K562 (cell line): Measurements from ENCODE around the gene GATA5. TPM values are rescaled to one million over a fixed set of nuclear protein-coding genes. Genes with fewer than 3 reads are reported as not detected.

Experiments
- ATAC-seq: fragments of 200-7000 bp; cut with Tn5 transposase; 3 replicates; pipeline ENCODE4 v1.9.1; 2020; ENCODE audit warnings: moderate library complexity
- BruUV-seq: library from RNA; stranded (reverse); fragments of 400-500 nt; replicated peaks from 2 replicates; lab custom pipeline; 2021; lab: Mats Ljungman, UMichigan
- CTCF ChIA-PET: fragments of 300-600 bp; formaldehyde crosslinking; extraction: SDS; loops from one replicate; lab custom pipeline; 2021; ENCODE audit warnings: low intra/inter-chr PET ratio; lab: Yijun Ruan, JAX
- POLR2A ChIA-PET: fragments of 300-600, 350-650 bp; sonication (Branson Sonifier 250); formaldehyde crosslinking; extraction: SDS; loops from one replicate; lab custom pipeline; 2021; ENCODE audit warnings: antibody characterized with exemption, inconsistent platforms; lab: Yijun Ruan, JAX
- DNase-seq, 4 experiments: peaks; one replicate each; pipeline versions ENCODE4 v3.0.0 to v3.0.0-alpha.2; 2011 to 2018; ENCODE audit warnings: low spot score in 3 of 4, mixed read lengths in 3 of 4; ENCODE audit errors: extremely low read depth in 1 of 4
- FAIRE-seq: peaks from 2 replicates; lab custom pipeline; 2011; peaks lifted over from hg19 to GRCh38; lab: Jason Lieb, UNC
- H2AFZ ChIP-seq: 2 replicates; pipeline ENCODE4 v1.6.0; 2011; ENCODE audit warnings: low read depth, low read length, control low read depth, inconsistent platforms
- H3K27ac ChIP-seq: fragments of 200-600 bp; 3 replicates; pipeline ENCODE4 v1.8.0; 2011; ENCODE audit warnings: low read depth, mild to moderate bottlenecking, control low read depth, inconsistent platforms, low read length, moderate library complexity, mixed read lengths; ENCODE audit errors: extremely low read depth
- H3K27me3 ChIP-seq, 2 experiments: fragments of 300-600 bp in 1 of 2; 2 replicates in 1 of 2; 3 replicates in 1 of 2; pipeline versions ENCODE4 v1.6.0 to v1.8.0; 2011; ENCODE audit warnings: inconsistent platforms in 2 of 2, low read length in 2 of 2, mild to moderate bottlenecking in 1 of 2, mixed read lengths in 1 of 2, moderate library complexity in 1 of 2; ENCODE audit not compliant: control insufficient read depth in 2 of 2, insufficient read depth in 2 of 2
- H3K36me3 ChIP-seq: fragments of 300-600 bp; 3 replicates; pipeline ENCODE4 v1.8.0; 2011; ENCODE audit warnings: mild to moderate bottlenecking, low read length, inconsistent platforms; ENCODE audit not compliant: control insufficient read depth, insufficient read depth
- H3K4me1 ChIP-seq, 2 experiments: fragments of 200-600 bp in 1 of 2; replicated peaks in 1 of 2; 2 replicates in 1 of 2; 3 replicates in 1 of 2; pipeline versions ENCODE4 v1.5.1 to v1.8.0; 2011; ENCODE audit warnings: inconsistent platforms in 2 of 2, low read length in 2 of 2, mild to moderate bottlenecking in 1 of 2, mixed read lengths in 1 of 2, moderate library complexity in 1 of 2; ENCODE audit not compliant: control insufficient read depth in 2 of 2, insufficient read depth in 2 of 2
- H3K4me2 ChIP-seq: 2 replicates; pipeline ENCODE4 v1.6.1; 2011; ENCODE audit warnings: low read length, control low read depth, inconsistent platforms, mixed read lengths; ENCODE audit not compliant: insufficient read depth
- H3K4me3 ChIP-seq: fragments of 200-600 bp; sonication (generic), shearing (Covaris generic); 2 replicates; pipeline ENCODE4 v1.5.1; 2016; ENCODE audit warnings: control low read depth, inconsistent platforms
- H3K79me2 ChIP-seq: fragments of 200-600 bp; 3 replicates; pipeline ENCODE4 v1.8.0; 2011; ENCODE audit warnings: low read length, inconsistent platforms; ENCODE audit not compliant: control insufficient read depth, insufficient read depth
- H3K9ac ChIP-seq, 2 experiments: 2 replicates each; pipeline versions ENCODE4 v1.6.0 to v1.6.1; 2011; ENCODE audit warnings: low read depth in 2 of 2, low read length in 2 of 2, control low read depth in 1 of 2, inconsistent platforms in 1 of 2, mild to moderate bottlenecking in 1 of 2, mixed read lengths in 1 of 2; ENCODE audit not compliant: insufficient read depth in 1 of 2
- H3K9me1 ChIP-seq: one replicate; pipeline ENCODE4 v1.6.0; 2011; ENCODE audit warnings: inconsistent platforms, mild to moderate bottlenecking, low read length, moderate library complexity; ENCODE audit not compliant: control insufficient read depth, insufficient read depth
- H3K9me3 ChIP-seq: replicated peaks from 2 replicates; pipeline ENCODE4 v1.5.1; 2011; ENCODE audit warnings: low read depth, low read length, inconsistent platforms; ENCODE audit not compliant: control insufficient read depth, insufficient read depth
- H4K20me1 ChIP-seq: replicated peaks from 2 replicates; pipeline ENCODE4 v1.6.1; 2011; ENCODE audit warnings: low read length, inconsistent platforms, mixed read lengths; ENCODE audit not compliant: control insufficient read depth, insufficient read depth
- CTCF ChIP-seq, 3 experiments: IDR thresholded peaks in 2 of 3; conservative IDR thresholded peaks in 1 of 3; 2 replicates each; pipeline ENCODE4 v1.5.1; 2011 to 2012; ENCODE audit warnings: low read length in 3 of 3, mild to moderate bottlenecking in 3 of 3, control low read depth in 2 of 3, improper control_type of control experiment in 1 of 3, inconsistent platforms in 1 of 3, low read depth in 1 of 3, mixed read lengths in 1 of 3, moderate library complexity in 1 of 3; ENCODE audit not compliant: insufficient read depth in 2 of 3
- PRDM10 ChIP-seq: fragments of 450-650 bp; IDR thresholded peaks from 2 replicates; pipeline ENCODE4 v1.6.1; 2018; ENCODE audit not compliant: partially characterized antibody
- RBFOX2 ChIP-seq: fragments of 200-400 bp; formaldehyde crosslinking; IDR thresholded peaks from 2 replicates; pipeline ENCODE4 v1.6.1; 2017; ENCODE audit warnings: low read depth, mild to moderate bottlenecking, low read length, moderate library complexity
- whole genome bisulfite sequencing: fragments of 100-300 bp; shearing (Covaris generic); methylation state at CpG from one replicate; pipeline ENCODE4 v1.1.6; 2016; ENCODE audit warnings: low coverage, mixed read lengths; ENCODE audit not compliant: insufficient coverage; ENCODE audit errors: missing lambda C conversion rate; 5-methylcytosine and 5-hydroxymethylcytosine counted together
- in situ Hi-C: fragments of 300-500 bp; cut with MboI; formaldehyde crosslinking; loops from 4 replicates; pipeline ENCODE4 v1.15.0; 2018; ENCODE audit warnings: inconsistent platforms, mixed read lengths
- intact Hi-C: fragments of 100-400 bp; cut with micrococcal nuclease; formaldehyde crosslinking; loops from 2 replicates; pipeline ENCODE4 v1.14.2; 2022
- polyA plus RNA-seq, 8 experiments: library from polyadenylated mRNA; depleted of rRNA in 4 of 8; stranded (reverse) in 5 of 8; unstranded in 3 of 8; fragments of >200 nt; fragmentation: Nextera tagmentation in 2 of 8; fragmentation: Illumina TruSeq in 1 of 8; extraction: Ambion mirVana in 2 of 8; extraction: Trizol in 1 of 8; gene quantifications; 2 replicates each; pipeline versions ENCODE4 v1.2.1 to v1.2.3, GENCODE V29; 2011 to 2014; ENCODE audit warnings: inconsistent platforms in 1 of 8, missing spikeins in 1 of 8
- total RNA-seq, 7 experiments: library from RNA; depleted of rRNA in 6 of 7; stranded (reverse); fragments of >200 nt in 6 of 7; fragmentation: Illumina TruSeq in 2 of 7; extraction: Trizol in 2 of 7; gene quantifications; 2 replicates each; pipeline versions ENCODE4 v1.2.1 to v1.2.3, GENCODE V29; 2011 to 2021; ENCODE audit warnings: low replicate concordance in 1 of 7

GATA5 gene
- total and polyA plus RNA-seq, 9 of the 15 experiments (the other 6 are each of a cell fraction or from before 2014, with no cell fraction given): 0.09 to 0.57 (median 0.20) TPM; not detected in 3

- intact Hi-C loops: loop anchor here (5.0 kb wide), 1 partner anchor 98 kb away; no protein-coding TSS in a partner anchor
- POLR2A ChIA-PET: interaction anchor here (1.1 kb wide), 1 partner anchor 15 kb away, joined by 3 read pairs; no protein-coding TSS in a partner anchor
Measured at GRCh38 chr20:62518911-62519310, 43.1 kb upstream of the GATA5 start.

More at GRCh38 chr20:62518911-62519310, 43.1 kb upstream of the GATA5 start:
- no peak overlapping the region for H3K27ac ChIP-seq
- no peaks in the 10 kb centered on the region for H3K36me3 ChIP-seq
- H3K27me3 ChIP-seq: peaks cover 11 to 21% of the 10 kb centered on the region in 2 experiments; a peak in 4 of 5 replicates
- no TSS peak for BruUV-seq
- TF ChIP-seq RBFOX2 (0 out of 2 replicates have a peak, but pooled peaks have one; percentile 13), PRDM10 (peak; percentile 80), CTCF (IDR thresholded peaks at IDR 0.05 in 2 of 3, conservative IDR thresholded peaks at IDR 0.05 in 1 of 3; ENCODE audit: insufficient read depth in 2 of 3, low read depth in 1 of 3, low read length in 3 of 3) (no peak)
- TF ChIP-seq, all 486 proteins: peak for 2
- in situ Hi-C loops: no loop called here
- peak overlapping the region in 1 of 2 experiments; percentile 45; a peak in 1 of 4 replicates for H3K9ac ChIP-seq
- no peaks in the 10 kb centered on the region for H4K20me1 ChIP-seq
- H3K9me1 ChIP-seq: no peaks in the 10 kb centered on the region
- peaks cover 14 to 66% of the 10 kb centered on the region in 2 experiments for H3K4me1 ChIP-seq
- H3K4me2 ChIP-seq: no peak overlapping the region
- H3K79me2 ChIP-seq: no peaks in the 10 kb centered on the region
- WGBS: 51% methylated on average over 15 of the region's 18 CpGs
- DNase-seq (no peak), ATAC-seq (no peak), FAIRE-seq (no peak)
- CTCF ChIA-PET: no interaction called here
- H3K9me3 ChIP-seq: no peaks in the 10 kb centered on the region
- H2AFZ ChIP-seq: no peak overlapping the region
- H3K4me3 ChIP-seq: no peak overlapping the region
